Measurements from ENCODE around the gene PPARG. TPM values are rescaled to one million over a fixed set of nuclear protein-coding genes. Genes with fewer than 3 reads are reported as not detected.

Gene PPARG
- total and polyA plus RNA-seq, 4 donors = 8.3 to 41.4 (median 26.2) TPM

GRCh38 chr3:12430086-12430485 is 141.2 kb downstream of the PPARG start:
- no peaks in the 10 kb centered on the region for H3K9me3 ChIP-seq (ENCODE audit: control insufficient read depth in 4 of 4, insufficient read depth in 3 of 4, low read length in 3 of 4)
- ATAC-seq (ENCODE audit: insufficient read depth, low FRiP score) (no peak), DNase-seq (peak in 2 of 3 donors; percentile 43 to 73)
- TF ChIP-seq CTCF (IDR thresholded peaks at IDR 0.05; ENCODE audit: control extremely low read depth, extremely low read depth) = no peak
- no peak overlapping the region for H3K9ac ChIP-seq (ENCODE audit: insufficient read depth in 1 of 2, low read length in 2 of 2)
- no peaks in the 10 kb centered on the region for H3K27me3 ChIP-seq (ENCODE audit: control insufficient read depth in 3 of 3, insufficient read depth in 3 of 3, low read length in 2 of 3)
- no peak overlapping the region for H3K27ac ChIP-seq (ENCODE audit: low read depth in 1 of 2, low read length in 1 of 2)
- WGBS, 2 donors = 44 to 49% methylated on average over 5 of the region's 5 CpGs
- peaks cover 0 to 28% (median 5%) of the 10 kb centered on the region in 5 donors for H3K4me1 ChIP-seq (ENCODE audit: control insufficient read depth in 5 of 5, insufficient read depth in 5 of 5, low read length in 5 of 5)
- H3K36me3 ChIP-seq (ENCODE audit: control insufficient read depth in 4 of 4, insufficient read depth in 4 of 4, low read length in 4 of 4) = no peaks in the 10 kb centered on the region
- H3K4me3 ChIP-seq = no peak overlapping the region

GRCh38 chr3:12433823-12434222 is 145.0 kb downstream of the PPARG start:
- H3K4me3 ChIP-seq = no peak overlapping the region
- no peaks in the 10 kb centered on the region for H3K36me3 ChIP-seq (ENCODE audit: control insufficient read depth in 4 of 4, insufficient read depth in 4 of 4, low read length in 4 of 4)
- H3K27me3 ChIP-seq (ENCODE audit: control insufficient read depth in 3 of 3, insufficient read depth in 3 of 3, low read length in 2 of 3) = no peaks in the 10 kb centered on the region
- no peaks in the 10 kb centered on the region for H3K9me3 ChIP-seq (ENCODE audit: control insufficient read depth in 4 of 4, insufficient read depth in 3 of 4, low read length in 3 of 4)
- no peak for DNase-seq
- no peak for ATAC-seq (ENCODE audit: insufficient read depth, low FRiP score)
- TF ChIP-seq CTCF (IDR thresholded peaks at IDR 0.05; ENCODE audit: control extremely low read depth, extremely low read depth) = no peak
- H3K9ac ChIP-seq (ENCODE audit: insufficient read depth in 1 of 2, low read length in 2 of 2) = no peak overlapping the region
- H3K4me1 ChIP-seq (ENCODE audit: control insufficient read depth in 5 of 5, insufficient read depth in 5 of 5, low read length in 5 of 5) = peaks cover 0 to 35% (median 1%) of the 10 kb centered on the region in 5 donors
- WGBS, 2 donors = 94 to 97% methylated on average over 6 of the region's 6 CpGs
- H3K27ac ChIP-seq (ENCODE audit: low read depth in 1 of 2, low read length in 1 of 2) = no peak overlapping the region

GRCh38 chr3:12436514-12437220 is 147.8 kb downstream of the PPARG start:
- Histone ChIP-seq H3K4me1 (ENCODE audit: control insufficient read depth in 5 of 5, insufficient read depth in 5 of 5, low read length in 5 of 5) (peaks cover 0 to 42% (median 9%) of the 10 kb centered on the region in 5 donors), H3K9me3 (ENCODE audit: control insufficient read depth in 4 of 4, insufficient read depth in 3 of 4, low read length in 3 of 4) (no peaks in the 10 kb centered on the region), H3K9ac (ENCODE audit: insufficient read depth in 1 of 2, low read length in 2 of 2) (no peak overlapping the region), H3K36me3 (ENCODE audit: control insufficient read depth in 4 of 4, insufficient read depth in 4 of 4, low read length in 4 of 4) (no peaks in the 10 kb centered on the region), H3K4me3 (no peak overlapping the region), H3K27ac (ENCODE audit: low read depth in 1 of 2, low read length in 1 of 2) (no peak overlapping the region), H3K27me3 (ENCODE audit: control insufficient read depth in 3 of 3, insufficient read depth in 3 of 3, low read length in 2 of 3) (no peaks in the 10 kb centered on the region)
- DNase-seq (peak; percentile 42 to 79 (median 75)), ATAC-seq (ENCODE audit: insufficient read depth, low FRiP score) (no peak)
- 77 to 82% methylated on average over 12 of the region's 12 CpGs for WGBS, 2 donors
- TF ChIP-seq CTCF (IDR thresholded peaks at IDR 0.05; ENCODE audit: control extremely low read depth, extremely low read depth) = no peak

All from lung (tissue), 12 donors.